ENCODE measurements around the gene FAIM2.

The FAIM2 gene

DNA sequence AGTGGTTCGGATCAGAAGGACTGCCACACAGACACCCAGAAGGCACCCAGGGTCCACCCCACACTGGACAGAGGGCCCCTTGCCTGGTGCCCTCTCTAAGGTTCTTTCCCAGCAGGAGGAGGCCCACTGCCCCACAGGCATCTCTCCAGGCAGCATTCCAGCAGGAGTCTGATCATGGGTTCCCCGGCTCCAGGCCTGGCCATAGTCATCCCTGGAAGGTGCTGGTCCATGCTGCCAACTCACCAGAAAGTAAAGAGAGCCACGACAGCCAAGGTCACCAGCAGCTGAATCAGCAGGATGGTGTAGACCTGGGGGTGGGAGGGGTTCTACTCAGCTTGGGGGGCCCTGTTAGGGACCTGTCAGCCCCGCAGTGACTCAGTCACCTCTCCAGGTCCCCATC is 6.4 kb downstream of the FAIM2 start:
- DNase-seq (ENCODE audit: low read depth in 2 of 3, low spot score in 2 of 3) = no peak

DNA sequence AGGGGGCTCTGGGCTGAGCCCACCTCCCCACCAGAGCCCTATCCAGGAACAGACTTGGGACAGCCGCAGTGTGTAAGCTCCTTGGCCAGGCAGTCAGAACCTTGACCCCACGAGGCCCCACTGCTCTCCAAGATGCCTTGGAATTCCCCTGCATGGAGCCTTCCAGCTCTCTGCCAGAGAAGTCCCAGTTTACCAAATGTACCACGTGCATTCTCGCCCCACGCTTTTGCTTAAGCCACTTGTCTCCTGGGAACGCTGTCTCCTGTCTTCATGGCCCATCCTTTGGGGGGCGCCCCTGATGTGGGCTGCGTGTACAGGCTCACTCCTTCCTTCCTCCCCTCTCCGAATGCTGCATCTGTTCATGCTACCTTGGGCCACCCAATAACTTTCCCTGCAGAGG is 7.9 kb downstream of the FAIM2 start:
- DNase-seq (ENCODE audit: low read depth in 2 of 3, low spot score in 2 of 3) = no peak

DNA sequence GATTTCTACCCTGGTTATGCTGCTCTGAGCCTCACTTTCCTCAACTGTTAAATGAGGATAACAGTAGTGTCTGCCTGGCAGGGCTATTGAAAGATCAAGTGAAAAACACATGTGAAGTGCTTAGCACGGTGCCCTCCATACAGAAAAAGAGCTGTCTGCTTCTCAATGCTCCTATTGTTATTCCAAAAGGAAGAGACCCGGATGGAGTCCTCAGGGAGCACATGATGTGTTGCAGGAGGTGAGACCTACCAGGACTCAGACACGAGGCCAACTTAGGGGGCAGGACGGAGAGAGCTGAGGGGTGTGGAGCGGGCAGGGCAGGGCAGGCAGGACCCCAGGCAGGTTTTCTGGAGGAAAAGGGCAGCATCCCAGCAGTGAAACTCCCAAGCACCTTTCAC is 8.9 kb downstream of the FAIM2 start:
- DNase-seq (ENCODE audit: low read depth in 2 of 3, low spot score in 2 of 3) = no peak

DNA sequence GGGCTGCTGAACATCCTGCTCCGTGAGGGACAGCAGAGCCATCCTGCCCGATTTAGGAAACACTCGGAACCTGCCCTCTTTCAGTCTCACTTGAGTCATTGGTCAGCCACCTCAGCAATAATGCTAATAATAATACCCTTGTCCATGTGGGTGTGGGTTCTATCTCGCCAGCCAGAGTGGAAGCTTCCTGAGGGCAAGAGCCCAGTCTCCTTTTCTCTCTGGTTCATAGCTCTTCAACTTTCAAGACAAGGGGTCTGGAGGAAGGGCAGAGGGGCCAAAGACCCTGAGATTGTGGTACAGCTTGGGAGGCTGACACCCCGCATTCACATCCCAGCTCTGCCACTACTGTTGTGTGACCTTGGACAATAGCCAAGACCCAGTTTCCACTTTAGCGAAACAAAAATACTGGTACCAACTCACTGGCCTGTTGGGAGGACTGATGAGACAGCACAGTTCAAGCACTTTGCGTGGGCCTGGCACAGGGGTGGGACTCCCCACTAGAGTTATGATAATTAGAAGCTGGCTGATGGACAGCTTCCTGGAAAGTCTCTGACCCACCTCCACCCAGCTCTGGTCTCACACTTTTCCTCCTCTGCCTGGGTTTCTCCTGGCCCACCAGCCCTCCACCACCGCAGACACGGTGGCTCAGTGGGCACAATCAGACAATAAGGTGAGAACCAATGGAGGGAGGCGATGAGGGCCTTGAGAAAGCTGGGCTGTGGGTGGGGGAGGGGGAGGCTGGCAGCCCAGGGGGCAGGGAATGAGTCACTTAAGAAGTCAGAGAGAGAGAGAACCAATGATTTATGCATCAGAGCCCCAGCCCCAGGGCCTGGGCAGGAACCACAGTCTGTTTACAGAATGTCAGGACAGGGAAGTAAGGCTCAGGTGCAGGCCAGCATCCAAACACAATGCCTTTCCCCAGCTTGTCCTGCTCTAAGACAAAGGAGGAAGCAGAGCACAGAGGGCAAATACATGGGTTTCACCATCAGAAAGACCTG is 9.6 kb downstream of the FAIM2 start:
- no peak for DNase-seq (ENCODE audit: low read depth in 2 of 3, low spot score in 2 of 3)

DNA sequence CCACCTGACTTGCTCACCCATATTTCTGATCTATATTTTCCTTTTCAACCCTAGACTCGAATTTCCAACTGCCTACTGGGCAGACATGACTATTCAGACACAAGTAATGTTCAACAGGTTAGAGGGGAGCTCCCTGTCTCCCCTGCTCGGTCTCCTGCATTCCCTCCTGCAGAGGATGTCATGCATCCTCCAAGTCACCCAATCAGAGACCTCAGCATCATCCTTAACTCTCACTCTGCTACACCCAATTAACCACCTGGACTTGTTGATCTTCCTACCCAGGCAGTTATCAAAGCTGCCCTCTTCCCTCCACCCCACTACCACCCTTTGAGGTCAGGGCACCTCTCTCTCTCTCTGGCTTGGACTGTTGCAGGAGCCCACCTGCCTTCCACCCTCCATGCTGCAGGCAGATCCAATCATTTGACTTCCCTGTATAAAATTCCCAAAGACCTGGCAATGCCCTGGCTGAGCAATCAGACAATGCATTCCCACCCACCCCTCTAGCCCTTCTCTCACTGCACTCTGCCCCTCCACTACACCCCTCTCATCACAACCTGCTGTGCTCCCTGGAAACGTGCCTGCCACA is 10.9 kb downstream of the FAIM2 start:
- DNase-seq (ENCODE audit: low read depth in 2 of 3, low spot score in 2 of 3) = no peak

DNA sequence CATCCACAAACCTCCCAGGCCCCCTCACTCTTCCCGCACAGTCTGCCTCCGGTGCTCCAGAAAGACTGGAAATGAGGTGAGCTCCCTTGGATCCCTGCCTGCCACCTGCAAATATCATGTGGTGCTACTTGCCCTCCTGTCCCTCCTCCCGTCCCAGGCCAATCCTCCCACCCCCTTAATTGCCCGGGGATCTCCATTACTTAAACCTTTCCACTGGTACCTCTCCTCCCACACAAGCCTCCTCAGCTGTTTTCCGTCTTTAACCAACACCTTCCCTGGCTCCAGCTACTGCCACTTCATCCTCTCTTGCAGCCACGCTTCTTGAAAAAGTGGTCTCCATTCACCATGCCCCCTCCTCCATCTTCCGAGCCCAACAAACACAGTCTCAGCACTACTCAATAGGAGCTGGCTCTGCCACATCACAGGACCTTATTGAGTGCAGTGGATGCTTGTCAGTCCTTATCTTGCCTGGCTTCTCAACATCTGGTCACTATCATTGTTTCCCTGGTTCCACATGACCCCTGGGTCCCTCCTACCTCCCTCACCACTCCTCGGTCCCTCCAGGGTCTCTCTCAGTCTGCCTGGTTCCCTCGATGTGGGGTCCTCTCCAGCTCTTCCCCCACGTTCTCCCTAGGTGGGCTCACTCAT is 11.5 kb downstream of the FAIM2 start:
- DNase-seq (ENCODE audit: low read depth in 2 of 3, low spot score in 2 of 3) = no peak

DNA sequence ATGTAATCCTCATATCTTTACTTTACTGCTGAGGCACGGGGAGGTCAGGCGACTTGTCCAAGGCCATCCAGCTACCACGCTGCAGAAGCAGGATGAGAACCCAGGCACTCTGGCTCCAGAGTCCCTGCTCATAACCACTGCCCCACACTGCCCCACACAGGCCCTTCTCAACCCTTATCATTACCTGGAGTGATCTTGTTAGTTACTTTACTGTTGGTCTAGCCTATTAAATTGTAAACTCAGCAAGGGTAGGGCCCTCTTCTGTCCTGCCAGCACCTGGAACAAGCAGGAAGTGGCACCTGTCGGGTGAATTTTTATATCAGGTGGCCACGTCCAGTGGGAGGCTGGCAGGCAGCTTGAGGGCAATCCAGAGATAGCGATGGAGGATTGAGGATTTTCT is 12.2 kb downstream of the FAIM2 start:
- DNase-seq (ENCODE audit: low read depth in 2 of 3, low spot score in 2 of 3) = no peak

DNA sequence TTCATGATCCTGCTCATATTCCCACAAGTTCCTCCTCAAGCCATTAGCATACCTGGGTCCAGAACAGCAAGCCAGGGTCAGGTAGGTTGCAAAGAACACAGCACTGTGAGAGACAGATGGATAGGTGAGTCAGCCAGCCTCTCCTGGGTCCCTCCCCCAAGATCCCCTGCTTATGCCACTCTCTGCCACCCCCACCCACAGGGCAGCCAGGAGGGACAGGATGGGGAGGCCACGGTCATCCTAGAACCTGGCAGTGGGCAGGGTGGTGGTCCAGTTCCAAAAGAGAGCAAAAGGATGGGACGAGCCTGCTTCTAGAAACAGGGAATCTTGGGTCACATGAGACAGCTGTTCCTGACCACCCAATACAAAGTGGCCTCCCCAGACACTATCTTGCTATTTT is 12.7 kb downstream of the FAIM2 start:
- DNase-seq (ENCODE audit: low read depth in 2 of 3, low spot score in 2 of 3) = no peak

DNA sequence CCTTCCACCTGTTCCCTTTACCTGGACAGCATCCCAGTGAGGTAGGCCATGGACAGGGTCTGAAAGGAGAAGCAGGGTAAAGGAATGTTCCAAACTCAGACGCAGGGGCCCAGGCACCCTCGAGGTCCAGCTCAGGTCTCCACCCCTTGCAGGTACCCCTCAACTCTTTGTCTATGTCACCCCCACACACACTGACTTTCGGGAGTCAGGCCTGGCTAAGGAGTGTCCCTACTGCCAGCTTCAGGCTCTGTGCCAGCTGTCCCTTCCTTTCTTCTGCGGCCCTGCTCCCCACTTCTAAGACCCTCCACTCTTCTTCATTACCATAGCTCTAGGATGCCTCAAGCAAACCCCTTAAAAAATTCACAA is 13.6 kb downstream of the FAIM2 start:
- DNase-seq (ENCODE audit: low read depth in 2 of 3, low spot score in 2 of 3) = no peak

DNA sequence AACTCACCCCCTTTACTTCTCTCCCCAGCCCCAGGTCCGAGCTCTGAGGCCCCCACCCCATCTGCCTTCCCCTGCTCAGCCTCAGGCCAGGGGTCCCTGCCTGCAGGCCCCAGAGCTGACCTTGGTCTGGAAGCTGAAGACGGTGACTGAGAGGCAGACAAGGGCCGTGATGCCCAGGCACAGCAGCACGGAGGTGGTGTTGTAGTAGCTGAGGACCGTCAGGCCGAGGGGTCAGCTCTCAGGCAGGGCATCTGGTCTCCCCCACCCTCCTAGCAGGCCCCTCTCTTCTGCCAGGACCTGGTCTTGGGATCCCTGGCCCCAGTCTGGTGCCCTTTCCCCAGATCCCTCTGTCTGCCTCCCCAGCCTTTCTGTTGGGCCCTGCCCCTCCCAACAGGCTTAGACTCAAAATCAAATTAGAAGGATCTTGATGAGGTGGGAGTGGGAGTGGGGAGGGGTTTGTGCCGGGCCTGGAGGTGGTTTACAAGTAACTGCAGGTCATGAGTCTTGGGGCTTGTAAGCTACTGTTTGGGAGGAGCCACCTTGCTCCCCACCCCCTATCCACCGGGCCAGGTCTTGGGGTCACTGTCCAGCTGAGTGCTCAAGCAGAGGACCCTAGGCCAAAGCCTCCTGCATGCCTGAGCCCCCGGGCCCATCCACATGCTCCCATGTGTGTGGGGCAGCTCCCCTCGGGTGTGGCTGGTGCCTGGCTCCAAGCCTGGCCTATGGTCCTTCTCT is 14.2 kb downstream of the FAIM2 start:
- DNase-seq (ENCODE audit: low read depth in 2 of 3, low spot score in 2 of 3) = no peak

DNA sequence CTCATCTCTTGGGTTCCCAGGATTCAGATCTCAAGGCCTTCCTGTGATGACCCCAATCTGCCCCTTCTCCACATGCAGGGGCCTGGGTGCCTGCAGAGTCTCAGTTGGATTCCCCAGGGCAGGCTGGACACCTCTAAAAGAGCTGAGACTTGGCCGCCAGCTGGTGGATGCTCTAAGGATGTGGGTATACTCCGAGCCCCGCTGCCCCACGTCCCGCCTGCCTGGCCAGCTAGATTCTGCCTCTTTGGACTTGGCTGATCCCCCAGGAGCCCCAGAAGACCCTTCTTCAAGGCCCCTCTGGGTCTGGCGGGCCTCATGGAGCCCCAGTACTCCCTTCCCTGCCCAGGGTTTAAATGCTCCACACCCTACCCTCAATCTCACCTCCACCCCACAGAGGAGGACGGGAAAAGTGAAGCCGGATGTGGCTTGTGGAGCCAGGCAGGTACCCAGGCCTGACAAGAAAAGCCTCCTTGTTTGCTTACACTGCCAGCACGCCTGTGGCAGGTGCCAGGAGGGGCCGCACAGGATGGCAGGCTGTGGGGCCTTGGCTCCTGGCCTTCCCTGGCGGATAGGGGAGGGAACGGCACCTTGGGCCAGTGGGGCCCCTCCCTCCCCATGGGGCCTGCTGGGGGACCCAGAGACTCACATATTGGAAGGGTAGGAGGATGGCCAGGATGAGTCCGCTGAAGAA is 15.1 kb downstream of the FAIM2 start:
- DNase-seq (ENCODE audit: low read depth in 2 of 3, low spot score in 2 of 3) = no peak

DNA sequence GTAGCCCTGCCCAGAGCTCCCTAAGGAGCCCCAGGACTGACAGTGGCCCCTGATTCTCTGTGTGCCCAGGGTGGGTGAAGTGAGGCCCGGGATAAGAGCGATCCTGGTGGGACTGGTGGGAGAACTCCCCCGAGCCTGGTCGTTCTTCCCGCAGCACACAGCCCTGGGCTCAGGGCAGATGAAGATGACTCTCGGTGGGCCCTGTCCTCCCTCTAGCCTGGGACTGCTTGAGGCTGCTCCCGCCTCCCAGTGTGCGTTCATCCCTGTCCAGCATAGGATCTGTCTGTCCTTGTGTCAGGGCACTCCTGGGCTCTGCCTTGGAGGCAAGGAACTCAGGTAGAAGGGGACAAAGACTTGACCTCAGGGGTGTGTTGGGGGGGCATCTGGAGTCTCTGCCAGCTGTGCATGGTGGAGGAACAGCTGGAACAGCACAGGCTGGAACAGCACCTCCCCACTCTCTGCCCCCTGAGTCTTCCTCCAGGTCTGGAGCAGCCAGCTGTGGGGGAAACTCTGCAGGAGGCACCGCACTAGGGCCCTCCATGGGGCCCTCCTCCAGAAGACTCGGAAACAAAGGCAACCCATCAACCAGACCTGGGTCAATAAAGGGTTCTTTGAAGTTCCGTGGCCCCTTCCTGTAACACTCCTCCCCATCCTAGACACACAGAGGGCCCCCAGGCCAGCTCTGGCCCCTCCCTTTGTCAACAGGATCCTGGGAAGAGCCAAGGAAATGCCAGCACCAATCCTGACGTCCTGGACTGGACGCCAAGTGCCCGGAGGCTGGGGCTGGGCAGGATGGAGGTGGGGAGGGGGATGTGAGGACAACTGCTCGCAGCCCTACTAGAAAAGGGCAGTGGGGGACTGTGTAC is 15.9 kb downstream of the FAIM2 start:
- no peak for DNase-seq (ENCODE audit: low read depth in 2 of 3, low spot score in 2 of 3)

DNA sequence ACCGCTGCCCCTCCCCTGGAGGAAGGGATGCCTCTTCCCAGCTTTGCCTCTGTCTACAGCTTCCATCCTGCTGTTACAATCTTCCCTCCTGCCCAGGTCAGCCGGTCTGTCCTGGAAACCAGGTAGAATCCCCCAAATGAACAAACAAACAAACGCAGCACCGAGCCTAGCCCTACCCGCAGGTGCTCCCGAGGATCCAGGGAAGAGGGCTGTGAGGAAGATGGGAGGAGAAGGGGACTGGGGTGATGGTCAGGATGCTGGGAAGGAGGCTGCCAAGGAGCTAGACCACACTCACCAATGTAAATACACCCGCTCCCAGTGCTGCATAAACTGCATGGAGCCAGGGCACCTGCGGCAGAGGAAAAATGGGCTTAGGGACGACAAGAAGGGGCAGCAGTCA is 16.6 kb downstream of the FAIM2 start:
- DNase-seq (ENCODE audit: low read depth in 2 of 3, low spot score in 2 of 3) = no peak

DNA sequence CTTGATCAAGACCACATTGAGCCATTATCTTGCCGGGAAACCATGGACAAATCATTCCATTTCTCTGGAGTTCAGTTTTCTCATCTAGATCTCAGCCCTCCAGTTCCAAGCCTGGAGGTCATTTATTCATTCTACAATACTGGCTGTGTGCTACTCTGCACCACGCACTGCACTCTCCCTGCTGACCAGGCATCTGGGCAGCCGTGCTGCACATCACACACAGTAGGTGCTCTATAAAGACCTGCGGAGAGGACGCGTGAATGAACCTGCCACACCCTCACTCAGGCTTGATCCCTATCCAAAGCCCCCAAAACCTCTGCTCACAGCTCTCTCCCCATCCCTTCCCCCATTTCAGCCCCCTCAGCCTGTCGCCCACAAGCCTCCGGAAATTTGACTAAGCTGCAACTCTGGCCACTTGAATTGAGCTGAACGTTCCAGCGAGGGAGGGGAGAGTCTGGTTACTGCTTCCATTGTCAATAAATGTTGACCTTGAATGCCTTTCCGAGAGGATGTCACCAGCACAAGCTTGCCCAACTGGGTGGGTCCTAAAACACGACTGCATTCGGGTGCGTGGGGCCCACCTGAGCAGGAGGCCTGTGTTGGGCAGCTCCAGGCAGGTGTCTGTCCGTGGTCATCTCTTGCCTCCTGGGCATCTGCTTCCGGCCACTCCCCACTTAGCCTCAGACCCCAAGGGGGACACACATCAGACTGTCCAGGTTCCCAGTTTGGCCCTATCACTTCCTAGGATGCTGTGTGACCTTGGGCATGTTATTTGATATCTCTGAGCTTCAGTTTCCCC is 17.8 kb downstream of the FAIM2 start:
- DNase-seq (ENCODE audit: low read depth in 2 of 3, low spot score in 2 of 3) = no peak

DNA sequence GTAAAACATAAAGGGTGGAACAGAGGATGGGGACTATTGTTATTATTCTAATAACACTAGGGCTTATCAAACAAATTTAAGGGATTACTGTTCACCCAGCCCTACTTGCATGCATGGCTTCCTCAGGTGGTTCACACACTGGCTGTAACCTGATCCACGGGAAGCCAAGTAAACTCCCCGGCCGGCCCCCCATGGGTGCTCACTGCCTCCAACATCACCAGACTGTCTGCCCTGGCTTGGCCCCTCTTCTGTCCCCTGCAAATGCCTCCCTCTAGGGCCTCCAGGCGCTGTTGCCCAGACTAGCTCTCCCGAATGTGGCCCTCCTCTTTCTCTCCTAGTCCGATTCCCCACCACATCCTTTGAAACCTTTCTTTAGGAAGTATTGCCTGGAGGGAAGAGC is 18.6 kb downstream of the FAIM2 start:
- no peak for DNase-seq (ENCODE audit: low read depth in 2 of 3, low spot score in 2 of 3)

DNA sequence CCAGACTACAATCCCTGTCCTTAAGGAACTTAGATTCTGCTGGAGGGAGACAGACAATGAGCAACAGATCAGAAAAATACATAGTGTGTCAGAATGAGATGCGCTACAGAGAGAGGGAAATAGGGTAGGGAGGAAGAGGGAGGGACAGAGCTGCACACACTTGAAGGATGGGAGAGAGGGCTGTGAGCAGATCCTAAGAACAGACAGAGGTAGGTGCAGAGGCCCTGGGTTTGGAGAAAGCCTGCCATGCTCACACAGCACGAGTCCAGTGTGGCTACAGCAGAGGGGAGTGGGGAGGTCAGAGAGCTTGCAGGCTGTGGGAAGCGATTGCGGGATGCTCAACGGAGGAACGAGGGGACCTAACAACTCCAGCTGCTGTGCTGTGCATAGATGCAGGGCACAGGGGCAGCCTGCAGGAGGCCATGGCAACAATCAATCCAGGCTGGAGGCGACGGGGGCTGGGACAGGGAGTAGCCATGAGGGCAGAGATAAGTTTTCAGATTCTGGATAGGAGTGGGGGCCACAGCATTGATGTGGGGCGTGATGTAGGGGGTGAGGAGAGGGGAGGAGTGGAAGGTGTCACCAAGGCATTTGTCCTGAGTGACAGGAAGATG is 20.7 kb downstream of the FAIM2 start:
- no peak for DNase-seq (ENCODE audit: low read depth in 2 of 3, low spot score in 2 of 3)

DNA sequence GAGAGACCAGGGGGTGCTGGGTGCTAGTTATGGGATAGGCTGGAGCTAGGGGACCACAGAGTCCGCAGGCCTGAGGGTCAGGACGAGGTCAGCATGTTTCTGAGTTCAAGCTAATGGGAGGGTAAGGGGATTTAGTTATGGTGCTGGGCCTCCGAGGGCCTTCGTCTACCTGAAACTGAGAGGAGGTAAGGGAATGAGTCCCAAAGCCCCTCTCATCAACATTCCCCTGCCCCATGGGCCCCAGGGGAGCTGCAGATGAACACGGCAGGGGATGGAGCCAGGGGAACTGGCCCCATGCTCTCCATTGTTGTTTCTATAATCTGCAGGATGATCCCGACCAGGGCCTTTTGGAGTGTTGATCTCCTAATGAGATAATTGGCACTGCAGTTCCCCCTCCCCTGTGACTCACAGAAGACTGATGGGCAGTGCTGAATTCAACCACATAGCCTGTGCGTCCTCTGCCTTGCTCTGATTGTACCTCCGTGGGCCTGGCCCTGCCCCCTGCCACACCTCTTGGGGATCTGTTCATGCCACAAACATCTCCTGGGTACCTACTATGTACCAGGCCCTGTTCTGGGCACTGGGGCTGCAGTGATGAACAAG is 21.4 kb downstream of the FAIM2 start:
- DNase-seq (ENCODE audit: low read depth in 2 of 3, low spot score in 2 of 3) = no peak

All from activated CD8-positive, alpha-beta memory T cell treated with anti-CD3 and anti-CD28 coated beads for 48 hours (primary cell).